ENCODE data around the gene STAM2. TPM values are rescaled to one million over a fixed set of nuclear protein-coding genes. Genes with fewer than 3 reads are reported as not detected.
A peak's percentile ranks its signal among the peaks of the same experiment; 100 is the strongest.

Gene STAM2
- total RNA-seq, 1 donor from 2014 or later = 47.3 TPM

GRCh38 chr2:152071518-152071917 is 104.0 kb downstream of the STAM2 start:
- no peak for DNase-seq (ENCODE audit: low read depth)

DNA sequence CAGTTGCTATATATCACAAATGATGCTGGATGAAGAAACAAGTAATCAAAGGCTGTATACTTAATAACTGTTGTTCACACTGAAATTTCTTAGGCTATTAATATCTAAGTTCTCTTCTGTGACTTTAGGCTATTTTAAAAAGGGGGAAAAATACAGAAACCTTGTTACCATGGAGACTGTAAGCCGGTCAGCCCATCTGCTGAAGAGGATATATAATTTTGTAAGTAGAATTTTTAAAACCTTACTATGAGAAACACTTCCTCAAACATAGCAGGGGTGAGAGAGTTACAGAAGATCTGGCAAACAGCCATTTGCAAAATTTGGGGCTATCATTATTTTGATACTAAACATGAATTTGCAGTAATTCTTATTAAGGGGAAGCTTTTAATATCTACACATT is 104.5 kb downstream of the STAM2 start:
- DNase-seq (ENCODE audit: low read depth) = no peak

DNA sequence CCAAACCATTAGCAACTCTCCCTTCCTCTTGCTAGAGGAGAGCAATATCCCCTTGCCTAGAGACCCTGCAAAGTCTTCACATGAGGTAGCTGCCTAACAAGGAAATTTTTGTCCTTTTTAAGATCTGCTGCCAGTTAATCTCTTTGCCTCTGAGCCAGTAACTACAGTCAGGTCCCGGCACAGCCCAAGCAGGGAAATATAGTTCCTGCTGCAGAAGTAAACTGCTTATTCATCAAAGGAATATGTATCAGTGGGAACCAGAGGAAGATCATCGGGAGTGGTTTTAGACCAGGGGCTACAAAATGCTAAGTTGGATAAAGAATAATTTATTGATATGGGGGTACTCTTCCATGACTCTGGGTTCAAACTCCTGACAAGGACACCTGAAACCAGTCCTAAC is 107.3 kb downstream of the STAM2 start:
- DNase-seq (ENCODE audit: low read depth) = no peak

DNA sequence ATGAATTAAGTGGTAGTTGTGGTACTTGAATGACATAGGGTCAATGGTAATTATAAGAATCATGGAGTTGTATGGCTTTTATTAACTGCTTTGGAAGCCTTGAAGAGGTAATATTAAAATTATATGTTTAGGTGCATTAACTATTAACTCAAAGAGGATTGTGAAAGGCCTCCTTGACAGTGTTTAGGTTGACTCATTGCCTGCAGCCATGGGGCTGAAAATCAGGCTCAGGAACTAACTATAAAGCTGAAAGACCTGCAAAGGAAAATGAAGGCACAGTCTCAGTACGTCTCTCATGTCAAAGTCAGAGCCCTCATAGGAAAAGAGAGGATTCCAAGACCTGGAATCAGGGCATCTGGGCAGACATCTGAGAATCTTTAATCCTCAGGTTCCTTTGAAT is 107.7 kb downstream of the STAM2 start:
- DNase-seq (ENCODE audit: low read depth) = peak; percentile 66

Other genes starting within 250 kb of the STAM2 start
- gene CACNB4, start 76.7 kb downstream of the STAM2 start, total RNA-seq = 0.52 and 0.75 TPM in 2 replicates
- 59.0 and 69.7 TPM in 2 replicates for gene FMNL2, start 159.4 kb upstream of the STAM2 start, total RNA-seq